ENCODE results near the gene SERINC1. TPM values are rescaled to one million over a fixed set of nuclear protein-coding genes. Genes with fewer than 3 reads are reported as not detected.

SERINC1 gene
- total and polyA plus RNA-seq, 2 of the 4 experiments (the other 2 are of a cell fraction), result 79.8 to 123 TPM

GRCh38 chr6:122501475-122501874, 29.9 kb upstream of the SERINC1 start:
- no peak overlapping the region for H4K8ac ChIP-seq (ENCODE audit: low read depth in 2 of 2, low read length in 2 of 2)
- no peaks in the 10 kb centered on the region for H3K27me3 ChIP-seq (ENCODE audit: control insufficient read depth, insufficient read depth, low read length)
- H3K4me1 ChIP-seq (ENCODE audit: control insufficient read depth, insufficient read depth, low read length), result no peaks in the 10 kb centered on the region
- no CpG with 5 or more reads among the region's 4 CpGs for WGBS, 2 experiments (ENCODE audit: extremely low coverage in 2 of 2, insufficient read length in 1 of 2)
- CTCF ChIA-PET, result no interaction called here
- no peak overlapping the region for H3K9ac ChIP-seq (ENCODE audit: low read depth, low read length)
- no peak overlapping the region for H3K56ac ChIP-seq (ENCODE audit: extremely low read depth, insufficient read depth, low read length)
- dilution Hi-C loops (cut with HindIII; ENCODE audit: low sequenced_read_pairs, unreplicated experiment) (no loop called here), intact Hi-C loops (cut with micrococcal nuclease) (no loop called here), in situ Hi-C loops (cut with MboI; ENCODE audit: low sequenced_read_pairs) (no loop called here)
- H3K9me3 ChIP-seq (ENCODE audit: control insufficient read depth, insufficient read depth, low read length), result peaks cover 4% of the 10 kb centered on the region; the same call in 1 of the 2 replicates
- H3K9me1 ChIP-seq (ENCODE audit: insufficient read depth, low read length), result no peaks in the 10 kb centered on the region
- no peak overlapping the region for H2BK120ac ChIP-seq (ENCODE audit: low read depth, low read length)
- H4K20me1 ChIP-seq (ENCODE audit: insufficient read depth, low read length), result no peaks in the 10 kb centered on the region
- no peak overlapping the region for H2AFZ ChIP-seq (replicated peaks; ENCODE audit: low read length, poor library complexity)
- no peak overlapping the region for H3K18ac ChIP-seq (ENCODE audit: low read depth, low read length)
- H2BK20ac ChIP-seq (ENCODE audit: low read depth, low read length), result no peak overlapping the region
- no peak overlapping the region for H3K23ac ChIP-seq (ENCODE audit: low read depth, low read length)
- POLR2A ChIA-PET (ENCODE audit: unreplicated experiment), result no interaction called here
- H2AK9ac ChIP-seq (replicated peaks; ENCODE audit: low read depth, low read length, poor library complexity), result no peak overlapping the region
- TF ChIP-seq RAD21 (IDR thresholded peaks at IDR 0.05; ENCODE audit: low read length) (no peak), USF2 (IDR thresholded peaks at IDR 0.05; ENCODE audit: low read depth, low read length) (no peak), CTCF (conservative IDR thresholded peaks at IDR 0.05; ENCODE audit: low read depth, low read length) (no peak), POLR2A (IDR thresholded peaks at IDR 0.05; ENCODE audit: low read depth, low read length) (no peak), MAFK (IDR thresholded peaks at IDR 0.05; ENCODE audit: low read depth, low read length) (no peak), MAZ (IDR thresholded peaks at IDR 0.05; ENCODE audit: borderline replicate concordance, low read depth, low read length) (no peak), SMC3 (IDR thresholded peaks at IDR 0.05; ENCODE audit: low read depth, low read length) (no peak), BHLHE40 (IDR thresholded peaks at IDR 0.05; ENCODE audit: low read depth, low read length) (no peak), RFX5 (IDR thresholded peaks at IDR 0.05; ENCODE audit: low read depth, low read length) (no peak), RCOR1 (IDR thresholded peaks at IDR 0.05; ENCODE audit: insufficient replicate concordance, low read length) (no peak), CHD1 (IDR thresholded peaks at IDR 0.05; ENCODE audit: low read depth, low read length) (no peak), NFE2L2 (IDR thresholded peaks at IDR 0.05; ENCODE audit: low read depth, low read length) (no peak), FOS (IDR thresholded peaks at IDR 0.05; ENCODE audit: low read depth, low read length) (no peak), MXI1 (IDR thresholded peaks at IDR 0.05; ENCODE audit: borderline replicate concordance, low read depth, low read length) (no peak), ELK1 (IDR thresholded peaks at IDR 0.05; ENCODE audit: borderline replicate concordance, low read depth, low read length) (no peak), CEBPB (IDR thresholded peaks at IDR 0.05; ENCODE audit: low read depth, low read length) (no peak)
- H3K4me3 ChIP-seq (ENCODE audit: insufficient read depth, low read depth, low read length), result no peak overlapping the region
- ATAC-seq (ENCODE audit: low read depth) (no peak), DNase-seq (no peak)
- no peak overlapping the region for H3K14ac ChIP-seq (replicated peaks; ENCODE audit: low read depth, low read length)
- H3K4ac ChIP-seq (ENCODE audit: low read depth, low read length), result no peak overlapping the region
- H2AK5ac ChIP-seq (ENCODE audit: low read depth, low read length), result no peak overlapping the region
- no peak overlapping the region for H4K5ac ChIP-seq (ENCODE audit: low read depth, low read length)
- no peaks in the 10 kb centered on the region for H3K79me1 ChIP-seq (ENCODE audit: low read depth in 1 of 2, low read length in 2 of 2)
- H3K4me2 ChIP-seq (ENCODE audit: low read depth, low read length), result no peak overlapping the region
- no peak overlapping the region for H2BK5ac ChIP-seq (ENCODE audit: low read depth, low read length, poor library complexity, severe bottlenecking)
- no peaks in the 10 kb centered on the region for H3K36me3 ChIP-seq (ENCODE audit: control insufficient read depth, insufficient read depth, low read length)
- no TSS peak for BruUV-seq (replicated peaks)
- H3K27ac ChIP-seq (ENCODE audit: insufficient read depth, low read length), result no peak overlapping the region
- H2BK15ac ChIP-seq (ENCODE audit: low read depth, low read length), result no peak overlapping the region
- H4K91ac ChIP-seq (ENCODE audit: insufficient read depth, low read depth, low read length), result no peak overlapping the region
